ENCODE results near the gene NASP.

NASP gene

GRCh38 chr1:45604239-45604638 is 20.4 kb downstream of the NASP start:
- no peak for TF ChIP-seq CTCF (IDR thresholded peaks at IDR 0.05; ENCODE audit: low read depth, low read length, missing control alignments)
- in situ Hi-C loops (cut with HindIII; ENCODE audit: low sequenced_read_pairs): no loop called here
- H3K4me3 ChIP-seq (ENCODE audit: low read depth, low read length): no peak overlapping the region
- DNase-seq (ENCODE audit: low read depth): no peak

GRCh38 chr1:45607404-45608074 is 23.7 kb downstream of the NASP start:
- no peak for TF ChIP-seq CTCF (IDR thresholded peaks at IDR 0.05; ENCODE audit: low read depth, low read length, missing control alignments)
- in situ Hi-C loops (cut with HindIII; ENCODE audit: low sequenced_read_pairs): no loop called here
- DNase-seq (ENCODE audit: low read depth): no peak
- no peak overlapping the region for H3K4me3 ChIP-seq (ENCODE audit: low read depth, low read length)

- in situ Hi-C loops (cut with HindIII; ENCODE audit: low sequenced_read_pairs): no loop called here
- DNase-seq (ENCODE audit: low read depth): no peak
- TF ChIP-seq CTCF (IDR thresholded peaks at IDR 0.05; ENCODE audit: low read depth, low read length, missing control alignments): no peak
- H3K4me3 ChIP-seq (ENCODE audit: low read depth, low read length): no peak overlapping the region
Observed at GRCh38 chr1:45608175-45609156, 24.6 kb downstream of the NASP start.

- DNase-seq (ENCODE audit: low read depth): no peak
- H3K4me3 ChIP-seq (ENCODE audit: low read depth, low read length): no peak overlapping the region
- in situ Hi-C loops (cut with HindIII; ENCODE audit: low sequenced_read_pairs): no loop called here
- TF ChIP-seq CTCF (IDR thresholded peaks at IDR 0.05; ENCODE audit: low read depth, low read length, missing control alignments): no peak
Observed at GRCh38 chr1:45610589-45611226, 26.9 kb downstream of the NASP start.

- no peak overlapping the region for H3K4me3 ChIP-seq (ENCODE audit: low read depth, low read length)
- no peak for TF ChIP-seq CTCF (IDR thresholded peaks at IDR 0.05; ENCODE audit: low read depth, low read length, missing control alignments)
- in situ Hi-C loops (cut with HindIII; ENCODE audit: low sequenced_read_pairs): no loop called here
- no peak for DNase-seq (ENCODE audit: low read depth)
Observed at GRCh38 chr1:45612941-45613579, 29.2 kb downstream of the NASP start.

- in situ Hi-C loops (cut with HindIII; ENCODE audit: low sequenced_read_pairs): no loop called here
Observed at GRCh38 chr1:45615885-45616284, 32.0 kb downstream of the NASP start.

More at GRCh38 chr1:45615885-45616284, 32.0 kb downstream of the NASP start:
- DNase-seq (ENCODE audit: low read depth): no peak
- no peak overlapping the region for H3K4me3 ChIP-seq (ENCODE audit: low read depth, low read length)
- no peak for TF ChIP-seq CTCF (IDR thresholded peaks at IDR 0.05; ENCODE audit: low read depth, low read length, missing control alignments)

All from astrocyte of the cerebellum (primary cell).